HG03575 (cell line): Measurements from ENCODE around the gene TTC16.

ENCODE experiments used
- ATAC-seq: cut with Tn5 transposase; IDR thresholded peaks from one replicate; pipeline ENCODE4 v1.9.1; 2021; ENCODE audit not compliant: unreplicated experiment, insufficient number of reproducible peaks, low FRiP score; ENCODE audit errors: extremely low read depth

The TTC16 gene

GRCh38 chr9:127693697-127694096, 22.2 kb upstream of the TTC16 start:
- ATAC-seq, result no peak

DNA sequence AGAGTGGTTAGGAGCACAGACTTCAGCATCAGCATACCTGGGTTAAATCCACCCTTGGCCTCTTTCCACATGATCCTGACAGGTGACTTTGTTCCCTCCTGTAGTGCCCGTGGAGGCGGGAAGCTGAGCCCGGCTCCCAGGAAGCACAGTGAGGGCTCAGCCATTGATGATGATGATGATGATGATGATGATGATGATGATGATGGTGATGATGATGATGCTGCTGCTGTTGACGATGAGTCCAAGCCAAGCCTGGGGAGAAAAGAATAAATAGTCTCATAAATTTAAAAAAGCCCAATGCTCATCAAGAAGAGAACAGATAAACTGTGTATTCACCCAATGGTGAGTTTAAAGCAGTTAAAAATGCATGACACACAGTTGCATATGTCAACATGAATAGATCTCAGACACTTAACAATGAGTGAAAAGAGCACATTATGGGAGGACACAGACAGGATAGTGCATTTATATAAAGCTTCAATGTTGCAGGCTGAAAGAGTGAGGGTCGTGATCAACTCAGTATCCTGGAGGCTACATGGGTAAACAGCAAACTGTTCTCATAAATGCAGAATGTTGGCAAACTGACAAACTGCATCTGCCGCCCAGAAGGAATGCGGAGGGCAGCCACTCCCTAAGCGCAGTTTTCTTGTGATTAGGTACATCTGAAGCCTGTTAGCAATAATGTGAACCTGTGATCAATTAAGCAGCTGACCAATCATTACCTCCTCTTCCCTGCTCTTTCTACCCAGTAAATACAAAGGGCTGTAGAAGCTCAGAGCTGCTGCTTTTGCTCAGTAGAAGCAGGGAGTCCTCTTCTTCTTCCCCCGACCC, 20.8 kb upstream of the TTC16 start:
- ATAC-seq, result no peak

- ATAC-seq, result no peak
Observed at GRCh38 chr9:127697575-127697974, 18.3 kb upstream of the TTC16 start.

GRCh38 chr9:127698386-127698785, 17.5 kb upstream of the TTC16 start:
- no peak for ATAC-seq

DNA sequence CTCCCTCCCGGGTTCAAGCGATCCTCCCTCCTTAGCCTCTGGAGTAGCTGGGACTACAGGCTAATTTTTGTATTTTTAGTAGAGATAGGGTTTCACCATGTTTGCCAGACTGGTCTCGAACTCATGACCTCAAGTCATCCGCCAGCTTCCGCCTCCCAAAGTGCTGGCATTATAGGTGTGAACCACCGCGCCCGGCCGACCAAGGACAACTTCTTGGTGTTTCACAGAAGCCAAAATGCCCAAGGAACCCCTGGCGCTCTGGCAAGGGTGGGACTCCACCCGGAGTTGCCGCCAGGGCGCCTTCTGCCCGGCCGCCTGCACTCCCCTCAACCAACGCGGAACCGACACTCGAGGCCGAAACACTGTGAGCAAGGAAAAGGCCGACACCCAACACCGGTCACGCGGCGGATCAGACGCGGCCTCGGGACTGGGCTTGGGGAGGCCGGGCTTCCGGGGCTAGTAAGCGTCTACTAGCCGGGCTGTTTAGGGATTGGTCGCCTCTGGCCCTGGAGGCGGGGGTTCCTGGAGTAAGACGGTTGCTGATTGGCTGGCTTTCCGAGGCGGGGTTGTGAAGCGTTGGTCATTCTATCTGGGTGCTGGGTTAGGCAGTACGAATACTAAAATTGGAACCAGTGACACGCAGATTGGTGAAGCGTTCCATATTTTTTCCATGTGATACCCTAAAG, 16.8 kb upstream of the TTC16 start:
- no peak for ATAC-seq

DNA sequence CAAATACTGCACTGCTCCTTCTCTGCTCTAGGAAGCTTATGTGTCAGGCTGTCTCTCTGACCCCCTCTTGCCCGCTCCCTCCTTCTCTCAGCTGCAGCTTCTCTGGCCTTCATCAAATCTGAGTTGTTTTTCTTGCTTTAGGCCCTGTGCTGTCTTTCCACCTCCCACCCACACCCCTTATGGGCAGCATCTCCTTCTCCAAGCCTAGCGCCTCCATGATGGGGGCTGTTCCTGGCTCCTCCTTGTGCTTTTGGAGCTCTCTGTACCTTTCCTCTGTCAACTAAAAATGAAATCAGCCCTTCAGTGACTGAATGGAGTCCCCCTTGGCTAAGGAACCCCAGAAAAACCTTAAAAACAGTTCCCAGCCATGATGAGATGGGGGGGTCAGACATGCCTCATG, 15.7 kb upstream of the TTC16 start:
- no peak for ATAC-seq

- no peak for ATAC-seq
Observed at GRCh38 chr9:127700594-127701255, 15.2 kb upstream of the TTC16 start.

DNA sequence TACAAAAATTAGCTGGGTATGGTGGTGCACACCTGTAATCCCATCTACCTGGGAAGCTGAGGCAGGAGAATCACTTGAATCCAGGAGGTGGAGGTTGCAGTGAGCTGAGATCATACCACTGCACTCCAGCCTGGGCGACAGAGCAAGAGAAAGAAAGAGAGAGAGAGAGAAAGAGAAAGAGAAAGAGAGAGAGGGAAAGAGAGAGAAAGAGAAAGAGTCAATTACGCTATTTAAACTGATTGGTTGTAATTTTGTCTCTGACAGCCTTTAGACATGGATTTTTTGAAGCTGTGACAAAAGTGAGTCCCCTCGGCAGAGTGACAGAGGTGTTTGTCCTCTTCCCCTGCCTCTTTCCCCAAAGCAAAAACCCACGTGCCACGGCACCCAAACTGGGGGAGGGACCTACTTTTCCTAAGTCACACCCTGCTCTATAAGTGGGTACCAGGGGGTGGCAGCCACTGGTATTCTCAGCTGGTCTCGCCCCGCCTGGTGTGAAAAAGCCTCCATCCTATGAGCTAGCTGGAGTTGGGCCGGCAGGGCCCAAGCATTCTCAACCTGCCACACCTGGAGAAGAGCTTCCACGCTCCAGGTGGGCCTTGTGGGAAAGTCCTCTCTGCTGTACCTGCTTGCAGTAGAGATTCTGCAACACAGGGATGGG, 12.5 kb upstream of the TTC16 start:
- ATAC-seq, result no peak

DNA sequence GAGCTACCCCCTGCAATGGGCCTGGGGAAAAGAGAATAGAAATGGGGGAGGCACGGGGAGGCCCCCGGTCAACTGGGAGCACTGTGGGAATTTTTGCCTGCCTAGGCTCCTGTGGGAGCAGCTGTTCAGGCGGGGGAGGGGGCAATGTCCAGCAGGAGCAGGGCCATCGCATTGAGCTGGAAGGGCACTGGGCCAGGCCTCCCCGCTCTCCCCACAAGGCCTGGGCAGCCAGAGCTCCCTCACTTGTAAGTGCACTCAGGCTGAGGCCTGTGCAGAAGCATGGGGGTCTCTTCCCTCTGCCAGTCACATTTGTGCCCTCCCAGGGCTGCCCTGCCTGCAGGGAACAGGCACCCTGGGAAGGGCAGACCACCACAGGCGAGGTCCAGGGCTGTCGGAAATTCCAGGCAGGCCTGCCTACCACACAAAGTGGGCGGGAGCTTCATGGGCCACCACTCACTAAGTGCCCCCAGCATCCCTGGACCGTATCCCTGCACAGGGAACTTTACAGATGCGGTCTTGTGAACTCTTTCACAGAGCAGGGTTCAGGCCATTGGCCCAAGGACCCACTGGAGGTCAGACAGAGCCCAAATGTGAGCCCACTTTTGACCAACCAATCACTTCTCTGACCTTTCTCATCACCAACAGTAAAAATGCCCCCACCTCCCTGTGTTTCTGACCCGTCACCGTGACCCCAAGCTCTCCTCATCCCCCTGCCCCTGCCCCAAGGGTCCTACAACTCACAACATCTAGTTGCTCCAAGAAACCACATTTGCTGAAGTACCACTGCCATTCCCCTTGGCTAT, 10.1 kb upstream of the TTC16 start:
- no peak for ATAC-seq

- no peak for ATAC-seq
Observed at GRCh38 chr9:127706836-127707241, 9.0 kb upstream of the TTC16 start, which contains the start of gene CFAP157. Gene CFAP157, plus strand, starts transcription at chr9:127706988. Its CDS starts 44 bp downstream, at chr9:127707032.

DNA sequence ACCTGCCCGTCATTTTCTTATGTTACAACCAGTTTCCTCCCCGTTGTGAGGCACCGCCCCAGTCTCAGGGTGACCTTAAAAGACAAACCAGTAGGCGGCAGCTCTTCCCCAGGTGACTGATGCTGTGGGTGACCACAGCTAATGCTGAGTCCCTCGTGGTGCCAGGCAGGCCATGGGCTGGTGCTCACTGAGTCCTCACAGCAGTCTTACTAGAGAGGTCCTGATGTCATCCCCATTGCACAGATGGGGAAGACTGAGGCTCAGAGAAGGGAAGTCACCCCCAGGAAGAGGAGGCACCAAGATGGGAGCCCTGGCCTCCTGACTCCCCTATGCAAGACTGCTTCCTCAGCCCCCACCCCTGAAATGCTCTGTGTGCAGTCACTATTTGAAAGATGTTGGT, 8.1 kb upstream of the TTC16 start:
- ATAC-seq, result no peak

- ATAC-seq, result no peak
Observed at GRCh38 chr9:127708952-127709587, 6.8 kb upstream of the TTC16 start.

GRCh38 chr9:127710204-127710783, 5.6 kb upstream of the TTC16 start:
- ATAC-seq, result no peak

GRCh38 chr9:127711226-127711701, 4.6 kb upstream of the TTC16 start:
- no peak for ATAC-seq

GRCh38 chr9:127711831-127712274, 4.0 kb upstream of the TTC16 start:
- no peak for ATAC-seq

DNA sequence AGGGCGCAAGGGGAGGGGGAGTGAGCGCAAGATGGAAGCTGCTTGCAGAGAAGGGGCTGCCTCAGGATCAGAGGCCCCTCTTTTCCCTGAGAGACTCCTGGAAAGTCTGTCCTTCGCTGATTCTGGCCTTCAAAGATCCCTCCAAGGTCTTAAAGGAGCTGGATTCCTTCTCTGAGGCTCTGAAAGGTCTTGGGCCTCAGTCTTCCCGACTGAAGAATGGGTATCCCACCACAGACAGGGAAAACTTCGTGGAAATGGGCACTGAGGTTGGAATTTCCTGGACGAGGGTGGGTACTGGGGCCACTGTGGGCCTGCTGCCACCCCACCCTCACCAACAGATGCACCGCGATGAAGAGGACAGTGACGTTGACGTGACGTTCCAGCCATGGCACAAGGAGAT, 3.5 kb upstream of the TTC16 start:
- ATAC-seq, result no peak

DNA sequence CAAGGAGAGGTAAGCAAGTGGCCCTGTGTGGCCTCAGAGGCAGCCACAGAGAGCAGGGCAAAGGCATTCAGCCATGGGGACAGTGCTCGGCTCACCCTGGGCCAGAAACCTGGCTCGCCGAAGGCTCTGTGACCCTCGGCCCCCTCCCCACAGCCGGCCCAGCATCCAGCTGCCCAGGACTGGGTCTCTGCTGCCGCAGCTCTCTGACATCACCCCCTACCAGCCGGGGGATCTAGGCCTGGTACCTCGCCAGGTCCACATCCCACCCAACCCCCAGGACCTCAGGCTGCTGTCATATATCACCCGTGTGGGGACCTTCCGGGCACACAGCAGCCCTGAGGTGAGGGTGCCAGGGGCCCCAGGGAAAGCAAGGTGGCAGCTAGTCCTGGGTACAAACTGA, 3.0 kb upstream of the TTC16 start:
- ATAC-seq, result no peak
